ENCODE results near the gene SLC5A11. TPM values are rescaled to one million over a fixed set of nuclear protein-coding genes. Genes with fewer than 3 reads are reported as not detected.
"Not testable (repeated sequence)": the region's sequence is repeated elsewhere in the genome, so short reads cannot be mapped to it uniquely, and the experiment has no call there.

Gene SLC5A11
- total RNA-seq, 1 donor from 2014 or later: not detected

GRCh38 chr16:24883714-24884151, 38.0 kb downstream of the SLC5A11 start:
- Histone ChIP-seq H3K9ac (ENCODE audit: low read depth in 1 of 3, low read length in 3 of 3) (no peak overlapping the region), H3K27me3 (ENCODE audit: control insufficient read depth in 3 of 3, insufficient read depth in 3 of 3, low read length in 3 of 3) (no peaks in the 10 kb centered on the region), H3K27ac (ENCODE audit: low read depth, low read length) (no peak overlapping the region), H3K36me3 (ENCODE audit: control insufficient read depth in 3 of 3, insufficient read depth in 3 of 3, low read length in 3 of 3) (no peaks in the 10 kb centered on the region), H3K4me3 (ENCODE audit: low read length in 3 of 3) (no peak overlapping the region), H3K4me1 (ENCODE audit: control insufficient read depth in 3 of 3, insufficient read depth in 3 of 3, low read length in 3 of 3) (no peaks in the 10 kb centered on the region), H3K9me3 (ENCODE audit: control insufficient read depth in 3 of 3, low read length in 3 of 3) (peaks cover 0 to 5% (median 0%) of the 10 kb centered on the region in 3 donors)

DNA sequence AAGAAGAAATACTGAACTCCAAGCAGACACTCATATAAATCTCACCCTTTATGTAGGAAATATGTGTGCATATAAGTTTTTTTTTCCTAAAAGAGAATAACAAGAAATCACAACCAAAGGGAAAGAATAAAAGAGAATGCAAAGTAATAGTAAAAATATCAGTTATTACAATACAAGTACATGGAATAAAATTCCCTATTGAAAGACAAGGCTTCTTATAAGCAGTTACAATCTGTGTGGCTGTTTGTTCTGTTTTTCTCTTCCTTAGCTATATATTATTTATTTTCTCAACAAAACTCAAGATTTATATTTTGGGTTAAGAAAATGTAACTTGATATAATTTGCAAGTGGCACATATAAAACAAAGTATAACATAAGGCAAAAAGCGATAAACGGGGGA, 41.7 kb downstream of the SLC5A11 start:
- Histone ChIP-seq H3K4me3 (ENCODE audit: low read length in 3 of 3) (no peak overlapping the region), H3K36me3 (ENCODE audit: control insufficient read depth in 3 of 3, insufficient read depth in 3 of 3, low read length in 3 of 3) (no peaks in the 10 kb centered on the region), H3K9ac (ENCODE audit: low read depth in 1 of 3, low read length in 3 of 3) (no peak overlapping the region), H3K4me1 (ENCODE audit: control insufficient read depth in 3 of 3, insufficient read depth in 3 of 3, low read length in 3 of 3) (no peaks in the 10 kb centered on the region), H3K9me3 (ENCODE audit: control insufficient read depth in 3 of 3, low read length in 3 of 3) (peaks cover 0 to 5% (median 0%) of the 10 kb centered on the region in 3 donors), H3K27ac (ENCODE audit: low read depth, low read length) (no peak overlapping the region), H3K27me3 (ENCODE audit: control insufficient read depth in 3 of 3, insufficient read depth in 3 of 3, low read length in 3 of 3) (no peaks in the 10 kb centered on the region)

- no peaks in the 10 kb centered on the region for H3K27me3 ChIP-seq (ENCODE audit: control insufficient read depth in 3 of 3, insufficient read depth in 3 of 3, low read length in 3 of 3)
- peaks cover 0 to 5% (median 0%) of the 10 kb centered on the region in 3 donors for H3K9me3 ChIP-seq (ENCODE audit: control insufficient read depth in 3 of 3, low read length in 3 of 3)
- H3K4me1 ChIP-seq (ENCODE audit: control insufficient read depth in 3 of 3, insufficient read depth in 3 of 3, low read length in 3 of 3): no peaks in the 10 kb centered on the region
- H3K9ac ChIP-seq (ENCODE audit: low read depth in 1 of 3, low read length in 3 of 3): no peak overlapping the region
- H3K27ac ChIP-seq (ENCODE audit: low read depth, low read length): no peak overlapping the region
- no peaks in the 10 kb centered on the region for H3K36me3 ChIP-seq (ENCODE audit: control insufficient read depth in 3 of 3, insufficient read depth in 3 of 3, low read length in 3 of 3)
- no peak overlapping the region for H3K4me3 ChIP-seq (ENCODE audit: low read length in 3 of 3)
These were observed 45.0 kb downstream of the SLC5A11 start for GRCh38 chr16:24890746-24891145.

DNA sequence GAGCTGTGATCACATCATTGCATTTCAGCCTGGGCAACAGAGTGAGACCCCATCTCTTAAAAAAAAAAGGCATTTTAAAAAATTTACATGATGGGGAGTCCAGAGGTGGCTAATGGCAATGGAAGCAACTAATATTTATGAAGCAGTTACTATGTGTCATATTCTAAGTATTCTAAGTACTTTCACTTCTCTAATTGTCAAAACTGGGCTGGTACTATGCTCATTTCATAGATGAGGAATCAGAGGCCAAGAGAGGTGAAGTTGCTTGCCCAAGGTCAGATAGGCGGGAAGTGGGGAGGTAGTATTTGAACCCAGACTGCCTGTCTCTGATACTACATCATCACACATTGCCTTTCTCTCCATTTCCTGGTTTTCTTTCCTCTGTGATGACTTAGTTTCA, 50.7 kb downstream of the SLC5A11 start:
- Histone ChIP-seq H3K9me3 (ENCODE audit: control insufficient read depth in 3 of 3, low read length in 3 of 3) (no peaks in the 10 kb centered on the region), H3K27ac (ENCODE audit: low read depth, low read length) (no peak overlapping the region), H3K27me3 (ENCODE audit: control insufficient read depth in 3 of 3, insufficient read depth in 3 of 3, low read length in 3 of 3) (no peaks in the 10 kb centered on the region), H3K36me3 (ENCODE audit: control insufficient read depth in 3 of 3, insufficient read depth in 3 of 3, low read length in 3 of 3) (no peaks in the 10 kb centered on the region), H3K9ac (ENCODE audit: low read depth in 1 of 3, low read length in 3 of 3) (no peak overlapping the region), H3K4me1 (ENCODE audit: control insufficient read depth in 3 of 3, insufficient read depth in 3 of 3, low read length in 3 of 3) (no peaks in the 10 kb centered on the region), H3K4me3 (ENCODE audit: low read length in 3 of 3) (no peak overlapping the region)

DNA sequence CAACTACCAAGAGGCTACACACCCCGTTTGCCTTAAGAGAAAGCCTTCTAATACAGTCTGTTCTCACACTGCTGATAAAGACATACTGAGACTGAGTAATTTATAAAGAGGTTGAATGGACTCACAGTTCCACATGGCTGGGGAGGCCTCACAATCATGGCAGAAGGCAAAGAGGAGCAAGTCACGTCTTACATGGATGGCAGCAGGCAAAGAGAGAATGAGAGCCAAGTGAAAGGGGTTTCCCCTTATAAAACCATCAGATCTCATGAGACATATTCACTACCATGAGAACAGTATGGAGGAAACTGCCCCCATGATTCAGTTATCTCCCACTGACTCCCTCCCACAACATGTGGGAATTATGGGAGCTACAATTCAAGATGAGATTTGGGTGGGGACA, 51.8 kb downstream of the SLC5A11 start:
- not testable (repeated sequence) for H3K27ac ChIP-seq (ENCODE audit: low read depth, low read length); H3K4me1 ChIP-seq (ENCODE audit: control insufficient read depth in 3 of 3, insufficient read depth in 3 of 3, low read length in 3 of 3); H3K36me3 ChIP-seq (ENCODE audit: control insufficient read depth in 3 of 3, insufficient read depth in 3 of 3, low read length in 3 of 3); H3K9ac ChIP-seq (ENCODE audit: low read depth in 1 of 3, low read length in 3 of 3); H3K27me3 ChIP-seq (ENCODE audit: control insufficient read depth in 3 of 3, insufficient read depth in 3 of 3, low read length in 3 of 3); H3K4me3 ChIP-seq (ENCODE audit: low read length in 3 of 3); H3K9me3 ChIP-seq (ENCODE audit: control insufficient read depth in 3 of 3, low read length in 3 of 3)

DNA sequence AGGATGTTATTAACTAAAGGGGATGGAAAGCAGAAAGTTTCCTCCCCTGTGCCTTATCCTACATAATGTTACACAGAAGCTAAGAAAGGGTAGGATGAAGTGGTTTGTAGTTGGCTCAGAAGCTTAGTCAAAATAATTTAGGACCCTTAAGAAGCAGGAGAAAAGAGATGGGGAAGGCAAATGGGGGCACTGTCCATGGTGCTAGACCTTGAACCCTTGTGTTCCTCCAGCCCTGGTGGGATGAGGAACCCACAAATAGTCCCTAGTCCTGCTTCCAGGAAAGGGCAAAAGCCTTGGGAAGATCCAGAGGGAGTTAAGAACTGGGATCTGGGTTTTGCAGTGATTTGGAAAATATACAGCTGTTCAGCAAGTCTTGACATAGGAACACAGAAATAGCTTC, 54.5 kb downstream of the SLC5A11 start:
- Histone ChIP-seq H3K9ac (ENCODE audit: low read depth in 1 of 3, low read length in 3 of 3) (no peak overlapping the region), H3K36me3 (ENCODE audit: control insufficient read depth in 3 of 3, insufficient read depth in 3 of 3, low read length in 3 of 3) (no peaks in the 10 kb centered on the region), H3K27ac (ENCODE audit: low read depth, low read length) (no peak overlapping the region), H3K27me3 (ENCODE audit: control insufficient read depth in 3 of 3, insufficient read depth in 3 of 3, low read length in 3 of 3) (no peaks in the 10 kb centered on the region), H3K4me3 (ENCODE audit: low read length in 3 of 3) (no peak overlapping the region), H3K4me1 (ENCODE audit: control insufficient read depth in 3 of 3, insufficient read depth in 3 of 3, low read length in 3 of 3) (no peaks in the 10 kb centered on the region), H3K9me3 (ENCODE audit: control insufficient read depth in 3 of 3, low read length in 3 of 3) (no peaks in the 10 kb centered on the region)

DNA sequence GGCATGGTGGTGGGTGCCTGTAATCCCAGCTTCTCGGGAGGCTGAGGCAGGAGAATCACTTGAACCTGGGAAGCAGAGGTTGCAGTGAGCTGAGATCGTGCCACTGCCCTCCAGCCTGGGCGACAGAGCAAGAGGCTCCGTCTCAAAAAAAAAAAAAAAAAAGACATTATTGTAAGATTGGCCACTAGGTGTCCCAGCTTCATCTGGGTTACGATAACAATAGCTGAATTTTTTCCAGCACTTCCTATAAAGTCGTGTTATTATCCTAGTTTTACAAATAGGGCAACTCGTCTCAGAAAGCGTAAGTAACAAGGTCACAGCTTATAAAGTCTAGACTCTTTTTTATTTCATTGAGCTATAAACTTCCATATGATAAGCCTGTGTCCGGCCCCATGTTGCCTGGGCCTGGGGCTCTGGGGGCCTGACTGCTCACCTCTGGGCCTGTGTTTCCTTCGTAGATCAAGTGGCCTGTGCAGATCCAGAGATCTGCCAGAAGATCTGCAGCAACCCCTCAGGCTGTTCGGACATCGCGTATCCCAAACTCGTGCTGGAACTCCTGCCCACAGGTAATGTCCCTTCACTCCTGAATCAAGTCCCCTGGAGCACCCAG, 60.5 kb downstream of the SLC5A11 start:
- Histone ChIP-seq H3K27me3 (ENCODE audit: control insufficient read depth in 3 of 3, insufficient read depth in 3 of 3, low read length in 3 of 3) (no peaks in the 10 kb centered on the region), H3K9me3 (ENCODE audit: control insufficient read depth in 3 of 3, low read length in 3 of 3) (no peaks in the 10 kb centered on the region), H3K36me3 (ENCODE audit: control insufficient read depth in 3 of 3, insufficient read depth in 3 of 3, low read length in 3 of 3) (no peaks in the 10 kb centered on the region), H3K27ac (ENCODE audit: low read depth, low read length) (no peak overlapping the region), H3K4me3 (ENCODE audit: low read length in 3 of 3) (no peak overlapping the region), H3K4me1 (ENCODE audit: control insufficient read depth in 3 of 3, insufficient read depth in 3 of 3, low read length in 3 of 3) (no peaks in the 10 kb centered on the region), H3K9ac (ENCODE audit: low read depth in 1 of 3, low read length in 3 of 3) (no peak overlapping the region)

DNA sequence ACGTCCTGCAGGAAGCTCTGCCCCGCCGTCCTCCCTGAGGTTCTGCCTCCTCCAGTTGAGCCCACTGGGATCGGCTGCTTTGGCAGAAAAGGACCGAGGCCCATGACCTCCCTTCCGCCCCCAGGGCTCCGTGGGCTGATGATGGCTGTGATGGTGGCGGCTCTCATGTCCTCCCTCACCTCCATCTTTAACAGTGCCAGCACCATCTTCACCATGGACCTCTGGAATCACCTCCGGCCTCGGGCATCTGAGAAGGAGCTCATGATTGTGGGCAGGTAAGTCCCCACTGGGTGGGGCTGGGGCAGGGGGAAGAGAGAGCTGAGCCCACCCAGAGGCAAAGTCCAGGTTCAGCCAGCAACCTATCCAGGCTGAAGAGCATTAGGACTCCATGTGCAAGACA, 61.1 kb downstream of the SLC5A11 start:
- Histone ChIP-seq H3K36me3 (ENCODE audit: control insufficient read depth in 3 of 3, insufficient read depth in 3 of 3, low read length in 3 of 3) (no peaks in the 10 kb centered on the region), H3K27me3 (ENCODE audit: control insufficient read depth in 3 of 3, insufficient read depth in 3 of 3, low read length in 3 of 3) (no peaks in the 10 kb centered on the region), H3K4me3 (ENCODE audit: low read length in 3 of 3) (no peak overlapping the region), H3K9me3 (ENCODE audit: control insufficient read depth in 3 of 3, low read length in 3 of 3) (no peaks in the 10 kb centered on the region), H3K27ac (ENCODE audit: low read depth, low read length) (no peak overlapping the region), H3K4me1 (ENCODE audit: control insufficient read depth in 3 of 3, insufficient read depth in 3 of 3, low read length in 3 of 3) (no peaks in the 10 kb centered on the region), H3K9ac (ENCODE audit: low read depth in 1 of 3, low read length in 3 of 3) (no peak overlapping the region)

- Histone ChIP-seq H3K36me3 (ENCODE audit: control insufficient read depth in 3 of 3, insufficient read depth in 3 of 3, low read length in 3 of 3) (no peaks in the 10 kb centered on the region), H3K9me3 (ENCODE audit: control insufficient read depth in 3 of 3, low read length in 3 of 3) (no peaks in the 10 kb centered on the region), H3K4me3 (ENCODE audit: low read length in 3 of 3) (no peak overlapping the region), H3K27me3 (ENCODE audit: control insufficient read depth in 3 of 3, insufficient read depth in 3 of 3, low read length in 3 of 3) (no peaks in the 10 kb centered on the region), H3K4me1 (ENCODE audit: control insufficient read depth in 3 of 3, insufficient read depth in 3 of 3, low read length in 3 of 3) (no peaks in the 10 kb centered on the region), H3K9ac (ENCODE audit: low read depth in 1 of 3, low read length in 3 of 3) (no peak overlapping the region), H3K27ac (ENCODE audit: low read depth, low read length) (no peak overlapping the region)
These were observed 63.0 kb downstream of the SLC5A11 start for GRCh38 chr16:24908716-24909115.

DNA sequence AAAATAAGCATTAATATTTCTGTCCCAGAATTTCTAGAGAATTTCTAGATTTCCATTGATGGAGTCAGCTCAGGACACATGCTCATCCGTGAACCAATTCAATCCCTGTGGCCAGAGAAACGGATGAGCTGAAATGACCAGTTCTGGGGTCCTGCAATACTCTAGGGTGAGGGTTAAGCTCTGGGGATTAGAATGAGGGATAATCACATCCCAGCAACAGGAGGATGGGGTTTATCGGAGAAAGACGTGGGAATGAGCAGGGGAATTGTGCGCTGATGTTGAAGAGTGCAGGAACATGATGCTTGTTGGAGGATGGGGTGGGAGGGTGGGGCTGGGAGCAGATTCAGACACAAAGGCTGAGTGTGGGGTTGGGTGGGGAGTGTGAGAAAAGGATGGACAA, 64.1 kb downstream of the SLC5A11 start:
- Histone ChIP-seq H3K9me3 (ENCODE audit: control insufficient read depth in 3 of 3, low read length in 3 of 3) (no peaks in the 10 kb centered on the region), H3K27ac (ENCODE audit: low read depth, low read length) (no peak overlapping the region), H3K27me3 (ENCODE audit: control insufficient read depth in 3 of 3, insufficient read depth in 3 of 3, low read length in 3 of 3) (no peaks in the 10 kb centered on the region), H3K4me1 (ENCODE audit: control insufficient read depth in 3 of 3, insufficient read depth in 3 of 3, low read length in 3 of 3) (no peaks in the 10 kb centered on the region), H3K9ac (ENCODE audit: low read depth in 1 of 3, low read length in 3 of 3) (no peak overlapping the region), H3K4me3 (ENCODE audit: low read length in 3 of 3) (no peak overlapping the region), H3K36me3 (ENCODE audit: control insufficient read depth in 3 of 3, insufficient read depth in 3 of 3, low read length in 3 of 3) (no peaks in the 10 kb centered on the region)
